Measurements from ENCODE around the gene SUV39H1. TPM values are rescaled to one million over a fixed set of nuclear protein-coding genes. Genes with fewer than 3 reads are reported as not detected.

The SUV39H1 gene
- total RNA-seq, 1 donor from 2014 or later = 4.3 TPM

GRCh38 chrX:48753708-48754228 is 57.2 kb downstream of the SUV39H1 start:
- DNase-seq (ENCODE audit: low spot score) = no peak
- no peak for ATAC-seq

DNA sequence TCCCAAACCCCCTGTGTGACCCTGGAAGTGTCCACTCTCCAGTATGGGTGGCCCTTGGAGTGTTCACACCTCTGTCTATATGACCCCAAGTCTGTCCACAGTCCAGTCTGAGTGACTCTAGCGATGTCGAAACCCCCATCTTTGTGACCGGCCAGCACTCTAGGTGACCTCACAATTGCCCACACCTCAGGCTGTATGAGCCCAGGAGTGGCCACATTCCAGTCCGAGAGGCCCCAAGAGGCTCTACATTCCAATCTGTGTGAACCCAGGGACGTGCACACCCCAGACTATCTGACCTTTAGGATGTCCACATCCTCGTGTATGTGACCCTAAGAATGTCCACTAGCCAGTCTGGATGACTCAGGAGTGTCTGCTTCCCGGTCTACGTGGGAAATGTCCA is 57.7 kb downstream of the SUV39H1 start:
- ATAC-seq (no peak), DNase-seq (ENCODE audit: low spot score) (no peak)

Other genes with a start within 250 kb of the SUV39H1 start
- 0.30 TPM for gene SLC38A5, start 226.5 kb upstream of the SUV39H1 start, total RNA-seq
- 15.6 TPM for gene FTSJ1, start 220.5 kb upstream of the SUV39H1 start, total RNA-seq
- 1.9 TPM for gene PORCN, start 187.7 kb upstream of the SUV39H1 start, total RNA-seq
- gene EBP, start 174.9 kb upstream of the SUV39H1 start, total RNA-seq = 267 TPM
- 6.5 TPM for gene TBC1D25, start 157.0 kb upstream of the SUV39H1 start, total RNA-seq
- 20.6 TPM for gene RBM3, start 122.2 kb upstream of the SUV39H1 start, total RNA-seq
- 86.7 TPM for gene WDR13, start 99.2 kb upstream of the SUV39H1 start, total RNA-seq
- gene WAS, start 12.9 kb upstream of the SUV39H1 start, total RNA-seq = 3.2 TPM
- 3.1 TPM for gene GLOD5, start 65.0 kb downstream of the SUV39H1 start, total RNA-seq
- 0.35 TPM for gene GATA1, start 89.9 kb downstream of the SUV39H1 start, total RNA-seq
- 113 TPM for gene HDAC6, start 105.3 kb downstream of the SUV39H1 start, total RNA-seq
- not detected for gene ERAS, start 129.8 kb downstream of the SUV39H1 start, total RNA-seq
- 0.23 TPM for gene PCSK1N, start 138.9 kb downstream of the SUV39H1 start, total RNA-seq
- 22.8 TPM for gene TIMM17B, start 201.0 kb downstream of the SUV39H1 start, total RNA-seq
- gene PQBP1, start 201.2 kb downstream of the SUV39H1 start, total RNA-seq = 31.3 TPM
- 18.7 TPM for gene SLC35A2, start 214.9 kb downstream of the SUV39H1 start, total RNA-seq
- 3.8 TPM for gene PIM2, start 222.3 kb downstream of the SUV39H1 start, total RNA-seq